HepG2 (cell line): ENCODE measurements around the gene ST7L. TPM values are rescaled to one million over a fixed set of nuclear protein-coding genes. Genes with fewer than 3 reads are reported as not detected.
A peak's percentile ranks its signal among the peaks of the same experiment; 100 is the strongest.

Source experiments
- CBX2 ChIP-seq, 2 experiments: fragments of 200-600 bp in 1 of 2; sonication (generic); formaldehyde crosslinking in 1 of 2; IDR thresholded peaks; 2 replicates each; pipeline versions ENCODE4 v1.7.0 to v1.8.1; 2018 to 2022; ENCODE audit warnings: low read depth in 2 of 2, low read length in 1 of 2, mild to moderate bottlenecking in 1 of 2, missing genetic modification reagents in 1 of 2
- CHCHD3 ChIP-seq: sonication (generic); formaldehyde crosslinking; IDR thresholded peaks from 2 replicates; pipeline ENCODE4 v1.8.0; 2022; ENCODE audit warnings: mild to moderate bottlenecking, missing genetic modification reagents, moderate library complexity
- CTCF ChIP-seq: sonication (generic); formaldehyde crosslinking; IDR thresholded peaks from 2 replicates; pipeline ENCODE4 v1.5.0; 2020; ENCODE audit warnings: mild to moderate bottlenecking, missing genetic modification reagents, moderate library complexity
- EED ChIP-seq: sonication (generic); formaldehyde crosslinking; IDR thresholded peaks from 2 replicates; pipeline ENCODE4 v1.5.0; 2020; ENCODE audit warnings: mild to moderate bottlenecking, missing genetic modification reagents
- ELF1 ChIP-seq: sonication (generic); formaldehyde crosslinking; IDR thresholded peaks from 2 replicates; pipeline ENCODE4 v1.4.0; 2020; ENCODE audit warnings: missing genetic modification reagents
- GABPB1 ChIP-seq: IDR thresholded peaks from 2 replicates; pipeline ENCODE4 v1.6.1; 2016; ENCODE audit warnings: mild to moderate bottlenecking, missing genetic modification reagents, moderate library complexity, missing compliant biosample characterization
- HNF4A ChIP-seq: sonication (generic); formaldehyde crosslinking; IDR thresholded peaks from 2 replicates; pipeline ENCODE4 v1.4.0; 2020; ENCODE audit warnings: missing genetic modification reagents
- HNRNPLL ChIP-seq: fragments of 200-400 bp; formaldehyde crosslinking; IDR thresholded peaks from 2 replicates; pipeline ENCODE4 v1.6.1; 2017; ENCODE audit warnings: mild to moderate bottlenecking, low read depth, low read length; ENCODE audit not compliant: poor library complexity, severe bottlenecking
- JDP2 ChIP-seq: sonication (generic); formaldehyde crosslinking; IDR thresholded peaks from 2 replicates; pipeline ENCODE4 v1.8.1; 2022; ENCODE audit warnings: missing genetic modification reagents, borderline replicate concordance
- KDM5B ChIP-seq: sonication (generic); formaldehyde crosslinking; IDR thresholded peaks from 2 replicates; pipeline ENCODE4 v1.4.0; 2020; ENCODE audit warnings: missing genetic modification reagents, mild to moderate bottlenecking, borderline replicate concordance
- NRL ChIP-seq: sonication (generic); formaldehyde crosslinking; IDR thresholded peaks from 2 replicates; pipeline ENCODE4 v1.5.0; 2020; ENCODE audit warnings: missing genetic modification reagents, mild to moderate bottlenecking, moderate library complexity, borderline replicate concordance
- PHF8 ChIP-seq: sonication (generic); formaldehyde crosslinking; IDR thresholded peaks from 2 replicates; pipeline ENCODE4 v1.5.0; 2020; ENCODE audit warnings: missing genetic modification reagents
- SALL1 ChIP-seq: sonication (generic); formaldehyde crosslinking; IDR thresholded peaks from 2 replicates; pipeline ENCODE4 v1.8.0; 2022; ENCODE audit warnings: mild to moderate bottlenecking, missing genetic modification reagents
- SOX6 ChIP-seq, 2 experiments: fragments of 450-650 bp in 1 of 2; sonication (generic) in 1 of 2; formaldehyde crosslinking in 1 of 2; IDR thresholded peaks; 2 replicates each; pipeline versions ENCODE4 v1.4.0 to v1.6.1; 2017 to 2020; ENCODE audit warnings: antibody characterized with exemption in 1 of 2, mild to moderate bottlenecking in 1 of 2, missing genetic modification reagents in 1 of 2
- TBL1XR1 ChIP-seq: fragments of 150-350 bp; IDR thresholded peaks from 2 replicates; pipeline ENCODE4 v1.6.1; 2014; ENCODE audit warnings: borderline replicate concordance, low read length; ENCODE audit not compliant: partially characterized antibody
- UBTF ChIP-seq: sonication (generic); formaldehyde crosslinking; IDR thresholded peaks from 2 replicates; pipeline ENCODE4 v1.4.0; 2020; ENCODE audit warnings: mild to moderate bottlenecking, missing genetic modification reagents
- ZBTB7B ChIP-seq: sonication (generic); formaldehyde crosslinking; IDR thresholded peaks from 2 replicates; pipeline ENCODE4 v1.4.0; 2020; ENCODE audit warnings: missing genetic modification reagents
- ZFP91 ChIP-seq: sonication (generic); formaldehyde crosslinking; IDR thresholded peaks from 2 replicates; pipeline ENCODE4 v1.9.0; 2022; ENCODE audit warnings: missing genetic modification reagents, mild to moderate bottlenecking, borderline replicate concordance
- ZNF317 ChIP-seq: sonication (generic); formaldehyde crosslinking; IDR thresholded peaks from 2 replicates; pipeline ENCODE4 v1.5.0; 2020; ENCODE audit warnings: mild to moderate bottlenecking, missing genetic modification reagents
- ZNF572 ChIP-seq: sonication (generic); formaldehyde crosslinking; IDR thresholded peaks from 2 replicates; pipeline ENCODE4 v1.5.1; 2020; ENCODE audit warnings: mild to moderate bottlenecking, missing genetic modification reagents
- polyA plus RNA-seq, 8 experiments: library from polyadenylated mRNA; depleted of rRNA in 3 of 8; stranded (reverse) in 7 of 8; unstranded in 1 of 8; fragments of >200 nt; fragmentation: Illumina TruSeq in 4 of 8; extraction: Trizol in 4 of 8; gene quantifications; 2 replicates each; pipeline versions ENCODE4 v1.2.1 to v1.2.3, GENCODE V29; 2011 to 2016; ENCODE audit warnings: low read depth in 4 of 8, missing spikeins in 1 of 8, mixed read lengths in 1 of 8; ENCODE audit not compliant: insufficient read depth in 1 of 8
- total RNA-seq, 5 experiments: library from RNA; depleted of rRNA; stranded (reverse); fragments of >200 nt; fragmentation: Illumina TruSeq; extraction: Trizol; gene quantifications; 2 replicates each; pipeline ENCODE4 v1.2.3, GENCODE V29; 2016; ENCODE audit warnings: low read depth in 1 of 5

The ST7L gene
- total and polyA plus RNA-seq, 2 of the 13 experiments (the other 11 are each of a cell fraction or from before 2014, with no cell fraction given) = 8.6 to 19.9 TPM

- no peak for TF ChIP-seq CHCHD3
- peak; percentile 68 for TF ChIP-seq HNRNPLL
- no peak for TF ChIP-seq HNF4A (CRISPR knock-in tag)
- TF ChIP-seq UBTF (CRISPR knock-in tag) = peak; percentile 81
- peak; percentile 40; the same call in 1 of the 2 replicates for TF ChIP-seq KDM5B
- TF ChIP-seq ELF1 = 0 out of 2 replicates have a peak, but pooled peaks have one; percentile 9
- peak; percentile 72; the same call in 1 of the 2 replicates for TF ChIP-seq ZNF572 (CRISPR knock-in tag)
- TF ChIP-seq TBL1XR1 = no peak
- TF ChIP-seq NRL (CRISPR knock-in tag) = 0 out of 2 replicates have a peak, but pooled peaks have one; percentile 40
- 0 out of 2 replicates have a peak, but pooled peaks have one; percentile 40 for TF ChIP-seq ZBTB7B (CRISPR knock-in tag)
- no peak for TF ChIP-seq SOX6 (IDR thresholded peaks at IDR 0.05)
- TF ChIP-seq SOX6 (CRISPR knock-in tag; IDR thresholded peaks at IDR 0.05) = peak; percentile 38; the same call in 1 of the 2 replicates
- TF ChIP-seq ZFP91 = 0 out of 2 replicates have a peak, but pooled peaks have one; percentile 56
- 0 out of 2 replicates have a peak, but pooled peaks have one; percentile 14 for TF ChIP-seq ZNF317 (CRISPR knock-in tag)
- no peak for TF ChIP-seq CBX2 (IDR thresholded peaks at IDR 0.05; ENCODE audit: low read depth, low read length)
- TF ChIP-seq CBX2 (CRISPR knock-in tag; IDR thresholded peaks at IDR 0.05; ENCODE audit: low read depth) = peak; percentile 69; the same call in 1 of the 2 replicates
- peak; percentile 29; the same call in 1 of the 2 replicates for TF ChIP-seq SALL1 (CRISPR knock-in tag)
- peak; percentile 42; the same call in 1 of the 2 replicates for TF ChIP-seq GABPB1
- TF ChIP-seq EED = 0 out of 2 replicates have a peak, but pooled peaks have one; percentile 34
- peak; percentile 80 for TF ChIP-seq CTCF (CRISPR knock-in tag)
- no peak for TF ChIP-seq PHF8 (CRISPR knock-in tag)
- TF ChIP-seq JDP2 (CRISPR knock-in tag) = no peak
Measured at GRCh38 chr1:112501810-112502641, 116.9 kb downstream of the ST7L start (continued).
